ES-I3 (cell line): ENCODE measurements around the gene ZSCAN21.

Experiments used
- H3K36me3 ChIP-seq: 2 replicates; pipeline ENCODE4 v1.6.1; 2013; ENCODE audit warnings: mild to moderate bottlenecking, low read length, control low read depth, moderate library complexity; ENCODE audit not compliant: insufficient read depth
- H3K4me1 ChIP-seq: 2 replicates; pipeline ENCODE4 v1.6.1; 2013; ENCODE audit warnings: mild to moderate bottlenecking, control low read depth, low read length; ENCODE audit not compliant: insufficient read depth
- H3K9ac ChIP-seq: 2 replicates; pipeline ENCODE4 v1.6.1; 2013; ENCODE audit warnings: low read depth, mild to moderate bottlenecking, low read length, moderate library complexity
- H3K9me3 ChIP-seq: 2 replicates; pipeline ENCODE4 v1.6.1; 2013; ENCODE audit warnings: mild to moderate bottlenecking, low read length, moderate library complexity; ENCODE audit not compliant: control insufficient read depth, insufficient read depth

Gene ZSCAN21

GRCh38 chr7:100048680-100049079 lies 894 bp upstream of the ZSCAN21 start:
- Histone ChIP-seq H3K4me1 (peaks cover 3% of the 10 kb centered on the region; the same call in 1 of the 2 replicates), H3K36me3 (peaks cover 12% of the 10 kb centered on the region; the same call in 1 of the 2 replicates), H3K9me3 (no peaks in the 10 kb centered on the region), H3K9ac (no peak overlapping the region)

- peaks cover 3% of the 10 kb centered on the region; the same call in 1 of the 2 replicates for H3K4me1 ChIP-seq
- no peak overlapping the region for H3K9ac ChIP-seq
- no peaks in the 10 kb centered on the region for H3K9me3 ChIP-seq
- H3K36me3 ChIP-seq: peaks cover 12% of the 10 kb centered on the region; the same call in 1 of the 2 replicates
Observed at GRCh38 chr7:100051611-100052010, 2.0 kb downstream of the ZSCAN21 start.

GRCh38 chr7:100053215-100053614 lies 3.6 kb downstream of the ZSCAN21 start:
- Histone ChIP-seq H3K9ac (no peak overlapping the region), H3K4me1 (peaks cover 3% of the 10 kb centered on the region; the same call in 1 of the 2 replicates), H3K36me3 (peaks cover 23% of the 10 kb centered on the region; the same call in 1 of the 2 replicates), H3K9me3 (no peaks in the 10 kb centered on the region)

- Histone ChIP-seq H3K9me3 (no peaks in the 10 kb centered on the region), H3K4me1 (no peaks in the 10 kb centered on the region), H3K36me3 (peaks cover 34% of the 10 kb centered on the region), H3K9ac (no peak overlapping the region)
Observed at GRCh38 chr7:100057006-100057405, 7.4 kb downstream of the ZSCAN21 start.

- Histone ChIP-seq H3K4me1 (no peaks in the 10 kb centered on the region), H3K36me3 (peaks cover 35% of the 10 kb centered on the region), H3K9ac (no peak overlapping the region), H3K9me3 (no peaks in the 10 kb centered on the region)
Observed at GRCh38 chr7:100059251-100059739, 9.7 kb downstream of the ZSCAN21 start.

- H3K9ac ChIP-seq: no peak overlapping the region
- no peaks in the 10 kb centered on the region for H3K9me3 ChIP-seq
- H3K4me1 ChIP-seq: no peaks in the 10 kb centered on the region
- H3K36me3 ChIP-seq: peaks cover 36% of the 10 kb centered on the region
Observed at GRCh38 chr7:100061518-100062193, 12.1 kb downstream of the ZSCAN21 start.

- Histone ChIP-seq H3K36me3 (peaks cover 23% of the 10 kb centered on the region), H3K9ac (no peak overlapping the region), H3K9me3 (no peaks in the 10 kb centered on the region), H3K4me1 (no peaks in the 10 kb centered on the region)
Observed at GRCh38 chr7:100063376-100063775, 13.8 kb downstream of the ZSCAN21 start.

- Histone ChIP-seq H3K9ac (no peak overlapping the region), H3K9me3 (no peaks in the 10 kb centered on the region), H3K4me1 (no peaks in the 10 kb centered on the region), H3K36me3 (peaks cover 17% of the 10 kb centered on the region)
Observed at GRCh38 chr7:100064162-100064561, 14.6 kb downstream of the ZSCAN21 start.

GRCh38 chr7:100065452-100066186 lies 16.0 kb downstream of the ZSCAN21 start:
- no peaks in the 10 kb centered on the region for H3K4me1 ChIP-seq
- H3K9ac ChIP-seq: no peak overlapping the region
- H3K36me3 ChIP-seq: peaks cover 30% of the 10 kb centered on the region
- H3K9me3 ChIP-seq: peaks cover 11% of the 10 kb centered on the region

GRCh38 chr7:100066953-100067352 lies 17.4 kb downstream of the ZSCAN21 start:
- Histone ChIP-seq H3K36me3 (peaks cover 34% of the 10 kb centered on the region), H3K9me3 (peaks cover 24% of the 10 kb centered on the region)

GRCh38 chr7:100069991-100070390 lies 20.4 kb downstream of the ZSCAN21 start:
- H3K4me1 ChIP-seq: no peaks in the 10 kb centered on the region
- H3K9me3 ChIP-seq: peaks cover 30% of the 10 kb centered on the region
- H3K36me3 ChIP-seq: peaks cover 56% of the 10 kb centered on the region
- H3K9ac ChIP-seq: no peak overlapping the region

More at GRCh38 chr7:100066953-100067352, 17.4 kb downstream of the ZSCAN21 start:
- H3K9ac ChIP-seq: no peak overlapping the region
- no peaks in the 10 kb centered on the region for H3K4me1 ChIP-seq

- Histone ChIP-seq H3K36me3 (peaks cover 68% of the 10 kb centered on the region), H3K9me3 (peaks cover 40% of the 10 kb centered on the region), H3K9ac (no peak overlapping the region), H3K4me1 (no peaks in the 10 kb centered on the region)
Observed at GRCh38 chr7:100071018-100071723, 21.6 kb downstream of the ZSCAN21 start.

GRCh38 chr7:100072462-100072861 lies 22.9 kb downstream of the ZSCAN21 start:
- H3K9me3 ChIP-seq: peaks cover 50% of the 10 kb centered on the region
- peaks cover 80% of the 10 kb centered on the region for H3K36me3 ChIP-seq
- no peak overlapping the region for H3K9ac ChIP-seq
- no peaks in the 10 kb centered on the region for H3K4me1 ChIP-seq

- Histone ChIP-seq H3K4me1 (peaks cover under 1% of the 10 kb centered on the region; the same call in 1 of the 2 replicates), H3K9ac (no peak overlapping the region), H3K9me3 (peaks cover 46% of the 10 kb centered on the region), H3K36me3 (peaks cover 90% of the 10 kb centered on the region)
Observed at GRCh38 chr7:100074841-100075240, 25.3 kb downstream of the ZSCAN21 start.
